SK-N-SH (cell line): ENCODE results near the gene TMEM163. TPM values are rescaled to one million over a fixed set of nuclear protein-coding genes. Genes with fewer than 3 reads are reported as not detected.

Source experiments
- CTCF ChIA-PET: fragments of 300-600, 350-600 bp; formaldehyde crosslinking; extraction: SDS; loops from one replicate; lab custom pipeline; 2021; lab: Yijun Ruan, JAX
- POLR2A ChIA-PET: fragments of 350-600 bp; sonication (Branson Sonifier 250); formaldehyde crosslinking; extraction: SDS; loops from one replicate; lab custom pipeline; 2020; ENCODE audit warnings: antibody characterized with exemption, inconsistent platforms; lab: Yijun Ruan, JAX
- DNase-seq: peaks from one replicate; pipeline ENCODE4 v3.0.0; 2012
- H2AFZ ChIP-seq: fragments of 200-600 bp; sonication (generic); 2 replicates; pipeline ENCODE4 v1.8.1; 2016; ENCODE audit warnings: antibody characterized with exemption, mild to moderate bottlenecking, low read depth
- H3F3A ChIP-seq: fragments of 200-600 bp; sonication (generic); replicated peaks from 2 replicates; pipeline ENCODE3; 2016; ENCODE audit warnings: antibody characterized with exemption, mild to moderate bottlenecking; ENCODE audit not compliant: insufficient read depth
- H3K27ac ChIP-seq, 2 experiments: fragments of 200-500 bp in 1 of 2; fragments of 200-600 bp in 1 of 2; sonication (Bioruptor generic) in 1 of 2; sonication (generic), shearing (Covaris generic) in 1 of 2; 2 replicates each; pipeline versions ENCODE4 v1.5.1 to v1.6.1; 2014 to 2016; ENCODE audit warnings: low read depth in 2 of 2, inconsistent platforms in 1 of 2, low read length in 1 of 2, mild to moderate bottlenecking in 1 of 2, mixed read lengths in 1 of 2
- H3K27me3 ChIP-seq: fragments of 200-600 bp; sonication (generic), shearing (Covaris generic); 2 replicates; pipeline ENCODE4 v1.6.1; 2016; ENCODE audit warnings: mixed run types; ENCODE audit not compliant: insufficient read depth
- H3K36me3 ChIP-seq, 2 experiments: fragments of 200-500 bp in 1 of 2; fragments of 200-600 bp in 1 of 2; sonication (Bioruptor generic) in 1 of 2; sonication (generic) in 1 of 2; replicated peaks in 1 of 2; 2 replicates each; pipeline versions ENCODE3 to v1.5.1; 2014 to 2016; ENCODE audit warnings: low read length in 1 of 2, mild to moderate bottlenecking in 1 of 2; ENCODE audit not compliant: insufficient read depth in 2 of 2, control insufficient read depth in 1 of 2
- H3K4me1 ChIP-seq, 2 experiments: fragments of 200-500 bp in 1 of 2; fragments of 200-600 bp in 1 of 2; sonication (Bioruptor generic) in 1 of 2; sonication (generic), shearing (Covaris generic) in 1 of 2; 2 replicates each; pipeline versions ENCODE4 v1.5.1 to v1.6.1; 2014 to 2016; ENCODE audit warnings: low read depth in 1 of 2, low read length in 1 of 2, mixed run types in 1 of 2; ENCODE audit not compliant: insufficient read depth in 2 of 2, control insufficient read depth in 1 of 2
- H3K4me2 ChIP-seq: fragments of 200-600 bp; sonication (generic), shearing (Covaris generic); 2 replicates; pipeline ENCODE4 v1.6.1; 2017; ENCODE audit warnings: mixed run types
- H3K4me3 ChIP-seq, 2 experiments: fragments of 200-500 bp in 1 of 2; fragments of 200-600 bp in 1 of 2; sonication (Bioruptor generic) in 1 of 2; sonication (generic), shearing (Covaris generic) in 1 of 2; 2 replicates each; pipeline versions ENCODE4 v1.5.1 to v1.8.1; 2014 to 2016; ENCODE audit warnings: low read depth in 2 of 2, inconsistent platforms in 1 of 2, low read length in 1 of 2, mild to moderate bottlenecking in 1 of 2, mixed read lengths in 1 of 2, moderate library complexity in 1 of 2
- H3K79me2 ChIP-seq: fragments of 200-600 bp; sonication (generic); 2 replicates; pipeline ENCODE4 v1.8.1; 2017; ENCODE audit warnings: mild to moderate bottlenecking; ENCODE audit not compliant: insufficient read depth
- H3K9ac ChIP-seq: fragments of 200-600 bp; sonication (generic); 2 replicates; pipeline ENCODE4 v1.6.1; 2017; ENCODE audit warnings: mixed run types
- H3K9me2 ChIP-seq: fragments of 200-600 bp; sonication (generic); 2 replicates; pipeline ENCODE4 v1.6.1; 2017; ENCODE audit warnings: mixed run types
- H3K9me3 ChIP-seq: fragments of 200-600 bp; sonication (generic); 2 replicates; pipeline ENCODE4 v1.6.1; 2017; ENCODE audit warnings: mixed run types, mild to moderate bottlenecking, moderate library complexity
- H4K20me1 ChIP-seq: fragments of 200-600 bp; sonication (generic); 2 replicates; pipeline ENCODE4 v1.6.1; 2017; ENCODE audit warnings: mild to moderate bottlenecking, mixed run types; ENCODE audit not compliant: insufficient read depth
- CHD2 ChIP-seq: fragments of 150-350 bp; IDR thresholded peaks from 2 replicates; pipeline ENCODE4 v1.6.1; 2018; ENCODE audit warnings: low read length; ENCODE audit not compliant: partially characterized antibody
- FOXJ3 ChIP-seq: sonication (generic); formaldehyde crosslinking; IDR thresholded peaks from 2 replicates; pipeline ENCODE4 v1.5.1; 2020; ENCODE audit warnings: mild to moderate bottlenecking, missing genetic modification reagents
- FOXM1 ChIP-seq: IDR thresholded peaks from 2 replicates; pipeline ENCODE4 v1.4.0; 2012; ENCODE audit warnings: low read depth, mild to moderate bottlenecking
- GABPA ChIP-seq: IDR thresholded peaks from 2 replicates; pipeline ENCODE4 v1.4.0; 2012; ENCODE audit warnings: low read depth, mild to moderate bottlenecking
- GATA2 ChIP-seq: sonication (generic); formaldehyde crosslinking; IDR thresholded peaks from 2 replicates; pipeline ENCODE4 v1.5.0; 2020; ENCODE audit warnings: mild to moderate bottlenecking, missing genetic modification reagents
- IRF3 ChIP-seq: fragments of 150-350 bp; IDR thresholded peaks from 2 replicates; pipeline ENCODE4 v1.6.1; 2016; ENCODE audit warnings: mild to moderate bottlenecking, low read depth, low read length
- JUND ChIP-seq: IDR thresholded peaks from 2 replicates; pipeline ENCODE4 v1.4.0; 2012
- MAX ChIP-seq: IDR thresholded peaks from 2 replicates; pipeline ENCODE4 v1.4.0; 2012; ENCODE audit warnings: low read depth
- MXI1 ChIP-seq: IDR thresholded peaks from 2 replicates; pipeline ENCODE4 v1.6.1; 2012; ENCODE audit warnings: mild to moderate bottlenecking, low read depth, low read length, improper control_type of control experiment
- NFIC ChIP-seq: IDR thresholded peaks from 2 replicates; pipeline ENCODE4 v1.4.0; 2012; ENCODE audit warnings: borderline replicate concordance
- NRF1 ChIP-seq: IDR thresholded peaks from 2 replicates; pipeline ENCODE4 v1.6.1; 2012; ENCODE audit warnings: low read depth, mild to moderate bottlenecking, low read length
- POLR2AphosphoS5 ChIP-seq: IDR thresholded peaks from 2 replicates; pipeline ENCODE4 v1.6.1; 2012; ENCODE audit warnings: low read depth, low read length
- RAD21 ChIP-seq: IDR thresholded peaks from 2 replicates; pipeline ENCODE4 v1.6.1; 2012; ENCODE audit warnings: mild to moderate bottlenecking, low read length
- RCOR1 ChIP-seq: fragments of 150-350 bp; IDR thresholded peaks from 2 replicates; pipeline ENCODE4 v1.6.1; 2017; ENCODE audit warnings: antibody characterized with exemption, low read length
- REST ChIP-seq: IDR thresholded peaks from 2 replicates; pipeline ENCODE4 v1.6.1; 2012; ENCODE audit warnings: mild to moderate bottlenecking, low read depth, low read length, moderate library complexity
- RXRA ChIP-seq: IDR thresholded peaks from 2 replicates; pipeline ENCODE4 v1.4.0; 2012; ENCODE audit warnings: low read depth, mild to moderate bottlenecking, borderline replicate concordance
- SIN3A ChIP-seq: IDR thresholded peaks from 2 replicates; pipeline ENCODE4 v1.6.1; 2012; ENCODE audit warnings: low read depth, mild to moderate bottlenecking, low read length, moderate library complexity, borderline replicate concordance
- SMC3 ChIP-seq: IDR thresholded peaks from 2 replicates; pipeline ENCODE4 v1.6.1; 2012; ENCODE audit warnings: low read depth, low read length, improper control_type of control experiment
- TCF12 ChIP-seq: IDR thresholded peaks from 2 replicates; pipeline ENCODE4 v1.4.0; 2012
- USF2 ChIP-seq: fragments of 150-350 bp; IDR thresholded peaks from 2 replicates; pipeline ENCODE4 v1.6.1; 2017; ENCODE audit warnings: antibody characterized with exemption, low read length, low read depth, borderline replicate concordance
- YY1 ChIP-seq: IDR thresholded peaks from 2 replicates; pipeline ENCODE4 v1.4.0; 2012; ENCODE audit warnings: low read depth, mild to moderate bottlenecking
- WGBS: methylation state at CpG from one replicate; pipeline ENCODE4 v1.1.6; 2017; ENCODE audit warnings: low lambda C conversion rate; 5-methylcytosine and 5-hydroxymethylcytosine counted together
- polyA plus RNA-seq, 3 experiments: library from polyadenylated mRNA; depleted of rRNA; stranded (reverse); fragments of >200 nt; gene quantifications; 2 replicates each; pipeline ENCODE4 v1.2.3, GENCODE V29; 2012

TMEM163 gene
- polyA plus RNA-seq, 1 of the 3 experiments (the other 2 are of a cell fraction), result not detected

- Histone ChIP-seq H3K9me3 (no peaks in the 10 kb centered on the region), H3K36me3 (no peaks in the 10 kb centered on the region), H3K4me1 (peaks cover 0 to 23% of the 10 kb centered on the region in 2 experiments; a peak in 2 of 4 replicates), H3K27ac (no peak overlapping the region), H4K20me1 (no peaks in the 10 kb centered on the region), H3K79me2 (no peaks in the 10 kb centered on the region), H2AFZ (no peak overlapping the region), H3K27me3 (no peaks in the 10 kb centered on the region), H3K9ac (no peak overlapping the region), H3K4me3 (no peak overlapping the region), H3F3A (no peaks in the 10 kb centered on the region), H3K9me2 (no peaks in the 10 kb centered on the region), H3K4me2 (no peak overlapping the region)
- ChIA-PET CTCF (interaction anchor here (1.2 kb wide), 1 partner anchor 938 kb away, joined by 3 read pairs; no protein-coding TSS in a partner anchor), POLR2A (no interaction called here)
- no peak for TF ChIP-seq FOXJ3 (CRISPR knock-in tag)
- TF ChIP-seq NFIC, result no peak
- no peak for TF ChIP-seq IRF3
- no peak for TF ChIP-seq NRF1
- no peak for TF ChIP-seq RXRA
- no peak for TF ChIP-seq CHD2
- TF ChIP-seq RAD21, result no peak
- no peak for TF ChIP-seq POLR2AphosphoS5
- no peak for TF ChIP-seq GABPA
- no peak for TF ChIP-seq YY1
- TF ChIP-seq RCOR1, result no peak
- TF ChIP-seq SMC3, result no peak
- no peak for TF ChIP-seq JUND
- TF ChIP-seq TCF12, result no peak
- TF ChIP-seq FOXM1, result no peak
- TF ChIP-seq MAX, result no peak
- DNase-seq, result no peak
- 42% methylated on average over 2 of the region's 2 CpGs for WGBS
Measured at GRCh38 chr2:134518101-134518500, 200.7 kb downstream of the TMEM163 start.

GRCh38 chr2:134515137-134515536 lies 203.7 kb downstream of the TMEM163 start:
- ChIA-PET CTCF (no interaction called here), POLR2A (no interaction called here)
- Histone ChIP-seq H3K36me3 (no peaks in the 10 kb centered on the region), H3K27ac (no peak overlapping the region), H3K79me2 (no peaks in the 10 kb centered on the region), H3K9me3 (no peaks in the 10 kb centered on the region), H3K9ac (no peak overlapping the region), H3K4me3 (no peak overlapping the region), H3K4me2 (no peak overlapping the region), H3K4me1 (peaks cover 0 to 6% of the 10 kb centered on the region in 2 experiments; a peak in 1 of 4 replicates), H2AFZ (no peak overlapping the region), H3K27me3 (no peaks in the 10 kb centered on the region), H3K9me2 (no peaks in the 10 kb centered on the region), H3F3A (no peaks in the 10 kb centered on the region), H4K20me1 (no peaks in the 10 kb centered on the region)
- DNase-seq, result no peak
- no peak for TF ChIP-seq MAX
- TF ChIP-seq FOXM1, result no peak
- no peak for TF ChIP-seq NFIC
- no peak for TF ChIP-seq GATA2 (CRISPR knock-in tag)
- TF ChIP-seq USF2, result no peak
- no peak for TF ChIP-seq MXI1
- TF ChIP-seq SIN3A, result no peak
- no peak for TF ChIP-seq REST
- TF ChIP-seq YY1, result no peak
- no peak for TF ChIP-seq CHD2
- no peak for TF ChIP-seq RXRA
- TF ChIP-seq RCOR1, result no peak
- WGBS, result 14% methylated on average over 5 of the region's 5 CpGs
